Measurements from ENCODE around the gene ASIC3. TPM values are rescaled to one million over a fixed set of nuclear protein-coding genes. Genes with fewer than 3 reads are reported as not detected.

Gene ASIC3
- polyA plus RNA-seq, 1 donor (not counting 4 experiments of a cell fraction or from before 2014, with no cell fraction given) = 0.35 TPM

- Histone ChIP-seq H3K9me3 (ENCODE audit: control insufficient read depth, low read depth, low read length) (no peaks in the 10 kb centered on the region), H3K36me3 (ENCODE audit: control insufficient read depth in 2 of 2, extremely low read depth in 1 of 2, insufficient read depth in 2 of 2, low read length in 2 of 2) (peaks cover 27 to 29% of the 10 kb centered on the region in 2 experiments), H3K4me2 (ENCODE audit: control insufficient read depth, extremely low read depth, insufficient read depth, low read depth, low read length) (no peak overlapping the region), H2AFZ (ENCODE audit: control insufficient read depth, low read length) (no peak overlapping the region), H4K20me1 (ENCODE audit: control insufficient read depth, extremely low read depth, insufficient read depth, low read length) (peaks cover 2% of the 10 kb centered on the region), H3K79me2 (ENCODE audit: control insufficient read depth, insufficient read depth, low read length) (peaks cover 18% of the 10 kb centered on the region), H3K4me3 (ENCODE audit: control insufficient read depth in 2 of 3, extremely low read depth in 1 of 3, insufficient read depth in 2 of 3, low read depth in 1 of 3, low read length in 3 of 3) (no peak overlapping the region), H3K27ac (ENCODE audit: control insufficient read depth, insufficient read depth, low read length) (no peak overlapping the region), H3K9me1 (ENCODE audit: control insufficient read depth, extremely low read depth, insufficient read depth, low read length) (no peaks in the 10 kb centered on the region), H3K4me1 (ENCODE audit: control insufficient read depth, extremely low read depth, insufficient read depth, low read length) (peaks cover 6% of the 10 kb centered on the region), H3K27me3 (ENCODE audit: control insufficient read depth, extremely low read depth, insufficient read depth, low read length) (no peaks in the 10 kb centered on the region), H3K9ac (ENCODE audit: control insufficient read depth, extremely low read depth, insufficient read depth, low read length) (no peak overlapping the region)
- dilution Hi-C loops (cut with MboI; ENCODE audit: extremely low pct_ligation_motif_present, low sequenced_read_pairs) = no loop called here
- DNase-seq (ENCODE audit: low read depth, low spot score) (no peak), FAIRE-seq (no peak)
- TF ChIP-seq, protein P1, sequence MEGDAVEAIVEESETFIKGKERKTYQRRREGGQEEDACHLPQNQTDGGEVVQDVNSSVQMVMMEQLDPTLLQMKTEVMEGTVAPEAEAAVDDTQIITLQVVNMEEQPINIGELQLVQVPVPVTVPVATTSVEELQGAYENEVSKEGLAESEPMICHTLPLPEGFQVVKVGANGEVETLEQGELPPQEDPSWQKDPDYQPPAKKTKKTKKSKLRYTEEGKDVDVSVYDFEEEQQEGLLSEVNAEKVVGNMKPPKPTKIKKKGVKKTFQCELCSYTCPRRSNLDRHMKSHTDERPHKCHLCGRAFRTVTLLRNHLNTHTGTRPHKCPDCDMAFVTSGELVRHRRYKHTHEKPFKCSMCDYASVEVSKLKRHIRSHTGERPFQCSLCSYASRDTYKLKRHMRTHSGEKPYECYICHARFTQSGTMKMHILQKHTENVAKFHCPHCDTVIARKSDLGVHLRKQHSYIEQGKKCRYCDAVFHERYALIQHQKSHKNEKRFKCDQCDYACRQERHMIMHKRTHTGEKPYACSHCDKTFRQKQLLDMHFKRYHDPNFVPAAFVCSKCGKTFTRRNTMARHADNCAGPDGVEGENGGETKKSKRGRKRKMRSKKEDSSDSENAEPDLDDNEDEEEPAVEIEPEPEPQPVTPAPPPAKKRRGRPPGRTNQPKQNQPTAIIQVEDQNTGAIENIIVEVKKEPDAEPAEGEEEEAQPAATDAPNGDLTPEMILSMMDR (optimal IDR thresholded peaks at IDR 0.05 in 1 of 3, IDR thresholded peaks at IDR 0.05 in 1 of 3, conservative IDR thresholded peaks at IDR 0.05 in 1 of 3; ENCODE audit: extremely low read depth in 1 of 3, insufficient read depth in 2 of 3, low read length in 3 of 3) = no peak
- no peak for TF ChIP-seq EZH2 (IDR thresholded peaks at IDR 0.05; ENCODE audit: low read length)
Measured at GRCh38 chr7:151075662-151075971, 27.3 kb downstream of the ASIC3 start.

- dilution Hi-C loops (cut with MboI; ENCODE audit: extremely low pct_ligation_motif_present, low sequenced_read_pairs) = no loop called here
- H3K27ac ChIP-seq (ENCODE audit: control insufficient read depth, insufficient read depth, low read length) = no peak overlapping the region
- no peaks in the 10 kb centered on the region for H3K9me1 ChIP-seq (ENCODE audit: control insufficient read depth, extremely low read depth, insufficient read depth, low read length)
- H3K9ac ChIP-seq (ENCODE audit: control insufficient read depth, extremely low read depth, insufficient read depth, low read length) = no peak overlapping the region
- no peaks in the 10 kb centered on the region for H3K27me3 ChIP-seq (ENCODE audit: control insufficient read depth, extremely low read depth, insufficient read depth, low read length)
- peaks cover 8% of the 10 kb centered on the region for H3K4me1 ChIP-seq (ENCODE audit: control insufficient read depth, extremely low read depth, insufficient read depth, low read length)
- no peak for DNase-seq (ENCODE audit: low read depth, low spot score)
- no peak overlapping the region for H2AFZ ChIP-seq (ENCODE audit: control insufficient read depth, low read length)
- H3K4me2 ChIP-seq (ENCODE audit: control insufficient read depth, extremely low read depth, insufficient read depth, low read depth, low read length) = no peak overlapping the region
- peaks cover 23 to 26% of the 10 kb centered on the region in 2 experiments for H3K36me3 ChIP-seq (ENCODE audit: control insufficient read depth in 2 of 2, extremely low read depth in 1 of 2, insufficient read depth in 2 of 2, low read length in 2 of 2)
- H3K79me2 ChIP-seq (ENCODE audit: control insufficient read depth, insufficient read depth, low read length) = peaks cover 18% of the 10 kb centered on the region
- no peak for FAIRE-seq
- no peaks in the 10 kb centered on the region for H3K9me3 ChIP-seq (ENCODE audit: control insufficient read depth, low read depth, low read length)
- H3K4me3 ChIP-seq (ENCODE audit: control insufficient read depth in 2 of 3, extremely low read depth in 1 of 3, insufficient read depth in 2 of 3, low read depth in 1 of 3, low read length in 3 of 3) = no peak overlapping the region
- TF ChIP-seq, protein P1 (optimal IDR thresholded peaks at IDR 0.05 in 1 of 3, IDR thresholded peaks at IDR 0.05 in 1 of 3, conservative IDR thresholded peaks at IDR 0.05 in 1 of 3; ENCODE audit: extremely low read depth in 1 of 3, insufficient read depth in 2 of 3, low read length in 3 of 3) = no peak
- TF ChIP-seq EZH2 (IDR thresholded peaks at IDR 0.05; ENCODE audit: low read length) = no peak
- H4K20me1 ChIP-seq (ENCODE audit: control insufficient read depth, extremely low read depth, insufficient read depth, low read length) = peaks cover 2% of the 10 kb centered on the region
Measured at GRCh38 chr7:151075978-151076426, 27.7 kb downstream of the ASIC3 start.
